ENCODE results near the gene SMAD9. TPM values are rescaled to one million over a fixed set of nuclear protein-coding genes. Genes with fewer than 3 reads are reported as not detected.

Gene SMAD9
- total RNA-seq, 4 donors from 2014 or later = 0.88 to 7.8 (median 2.9) TPM

GRCh38 chr13:36840718-36841250 is 79.3 kb downstream of the SMAD9 start:
- H3K4me3 ChIP-seq = no peak overlapping the region
- no peaks in the 10 kb centered on the region for H3K4me1 ChIP-seq

GRCh38 chr13:36839981-36840380 is 80.1 kb downstream of the SMAD9 start:
- Histone ChIP-seq H3K27me3 (no peaks in the 10 kb centered on the region), H3K27ac (no peak overlapping the region), H3K36me3 (no peaks in the 10 kb centered on the region), H3K9me3 (no peaks in the 10 kb centered on the region), H3K4me1 (no peaks in the 10 kb centered on the region), H3K4me3 (no peak overlapping the region)
- 92 to 94% methylated on average over 6 to 12 of the region's 12 CpGs for WGBS, 2 donors
- intact Hi-C loops (cut with DNase I) = no loop called here
- TF ChIP-seq POLR2A (IDR thresholded peaks at IDR 0.05) (no peak), CTCF (IDR thresholded peaks at IDR 0.05) (no peak)
- no peak for DNase-seq

More at GRCh38 chr13:36840718-36841250, 79.3 kb downstream of the SMAD9 start:
- no peak for DNase-seq
- intact Hi-C loops (cut with DNase I) = no loop called here
- Histone ChIP-seq H3K27me3 (no peaks in the 10 kb centered on the region), H3K27ac (no peak overlapping the region), H3K9me3 (no peaks in the 10 kb centered on the region), H3K36me3 (no peaks in the 10 kb centered on the region)
- TF ChIP-seq POLR2A (IDR thresholded peaks at IDR 0.05) (no peak), CTCF (IDR thresholded peaks at IDR 0.05) (no peak)
- whole genome bisulfite sequencing, 2 donors = 55 to 59% methylated on average over 3 of the region's 3 CpGs

- Histone ChIP-seq H3K4me1 (no peaks in the 10 kb centered on the region), H3K4me3 (no peak overlapping the region), H3K27me3 (no peaks in the 10 kb centered on the region), H3K36me3 (no peaks in the 10 kb centered on the region), H3K9me3 (no peaks in the 10 kb centered on the region), H3K27ac (no peak overlapping the region)
- DNase-seq = no peak
- intact Hi-C loops (cut with DNase I) = no loop called here
- TF ChIP-seq CTCF (IDR thresholded peaks at IDR 0.05) (no peak), POLR2A (IDR thresholded peaks at IDR 0.05) (no peak)
- 76 to 92% methylated on average over 2 to 3 of the region's 3 CpGs for WGBS, 2 donors
Observed at GRCh38 chr13:36839281-36839680, 80.8 kb downstream of the SMAD9 start.

GRCh38 chr13:36837354-36838092 is 82.5 kb downstream of the SMAD9 start:
- Histone ChIP-seq H3K9me3 (no peaks in the 10 kb centered on the region), H3K27ac (no peak overlapping the region), H3K4me3 (no peak overlapping the region), H3K27me3 (no peaks in the 10 kb centered on the region), H3K36me3 (no peaks in the 10 kb centered on the region), H3K4me1 (no peaks in the 10 kb centered on the region)
- DNase-seq = no peak
- intact Hi-C loops (cut with DNase I) = no loop called here
- WGBS, 2 donors = 67 to 92% methylated on average over 3 of the region's 4 CpGs
- TF ChIP-seq POLR2A (IDR thresholded peaks at IDR 0.05) = no peak
- no peak for TF ChIP-seq CTCF (IDR thresholded peaks at IDR 0.05)

- TF ChIP-seq CTCF (IDR thresholded peaks at IDR 0.05) (no peak), POLR2A (IDR thresholded peaks at IDR 0.05) (no peak)
- DNase-seq = no peak
- no peak overlapping the region for H3K27ac ChIP-seq
- H3K9me3 ChIP-seq = no peaks in the 10 kb centered on the region
- peaks cover 0 to 9% (median 0%) of the 10 kb centered on the region in 3 donors for H3K36me3 ChIP-seq
- WGBS, 2 donors = 89 to 94% methylated on average over 3 of the region's 3 CpGs
- no peaks in the 10 kb centered on the region for H3K27me3 ChIP-seq
- intact Hi-C loops (cut with DNase I) = no loop called here
- H3K4me3 ChIP-seq = no peak overlapping the region
- no peaks in the 10 kb centered on the region for H3K4me1 ChIP-seq
Observed at GRCh38 chr13:36834299-36834698, 85.7 kb downstream of the SMAD9 start.

Measured in esophagus squamous epithelium (tissue), 5 donors.